Stimulated activated CD4-positive, alpha-beta T cell treated with anti-CD3 and anti-CD28 coated beads, TNF-alpha, amount 100 ng/mL, for 24 hours (primary cell): ENCODE measurements around the gene SNX9.
"Not testable (repeated sequence)": the region's sequence is repeated elsewhere in the genome, so short reads cannot be mapped to it uniquely, and the experiment has no call there.

ENCODE experiments used
- DNase-seq, 3 experiments: peaks; one replicate each; pipeline ENCODE4 v3.0.0-alpha.2; 2020; ENCODE audit warnings: low read depth in 3 of 3

Gene SNX9

DNA sequence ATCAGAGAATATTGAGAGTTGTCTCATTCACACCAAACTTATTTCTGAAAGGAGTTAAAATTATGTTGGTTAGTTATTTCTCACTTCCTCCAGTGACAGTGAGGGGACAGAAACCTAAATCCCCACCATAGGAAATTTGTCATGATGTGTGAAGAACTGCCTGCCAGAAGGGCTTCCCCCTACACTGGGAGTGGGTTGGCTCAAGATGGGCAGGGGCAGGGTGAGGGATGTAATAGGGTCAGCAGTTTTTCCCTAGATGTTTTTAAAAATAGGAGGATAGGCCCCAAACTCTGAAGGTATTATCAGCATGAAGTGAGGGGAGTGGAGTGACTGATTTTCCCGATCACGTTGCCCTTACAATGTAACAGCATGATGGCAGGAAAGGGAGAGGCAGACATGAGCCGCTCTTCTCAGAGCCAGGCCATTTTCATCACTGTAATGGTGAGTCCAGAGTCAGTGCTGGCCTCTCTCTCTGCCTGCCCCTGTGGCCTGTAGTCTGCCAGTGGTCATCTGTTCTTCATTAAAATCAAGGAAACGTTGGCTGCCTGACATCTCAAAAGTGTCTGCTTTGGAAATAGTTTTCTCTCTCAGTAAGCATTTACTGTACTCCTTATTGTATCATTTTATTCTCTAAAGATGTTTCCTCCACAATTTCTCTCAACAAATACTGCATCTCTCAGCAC is 98.8 kb downstream of the SNX9 start:
- DNase-seq: no peak

DNA sequence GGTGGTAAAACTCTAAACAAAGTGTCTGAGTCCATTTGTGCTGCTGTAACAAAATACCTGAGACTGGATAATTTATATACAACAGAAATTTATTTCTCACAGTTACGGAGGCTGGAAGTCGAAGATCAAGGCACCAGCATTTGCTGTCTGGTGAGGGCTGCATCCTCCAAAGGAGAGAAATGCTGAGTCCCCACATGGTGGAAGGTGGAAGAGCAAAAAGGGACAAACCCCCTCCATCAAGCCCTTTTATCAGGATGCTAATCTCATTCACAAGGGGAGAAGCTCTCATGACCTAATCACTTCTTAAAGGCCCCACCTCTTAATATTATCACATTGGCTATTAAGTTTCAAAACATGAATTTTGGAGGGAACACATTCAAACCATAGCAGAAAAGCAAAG is 102.7 kb downstream of the SNX9 start:
- DNase-seq: no peak

DNA sequence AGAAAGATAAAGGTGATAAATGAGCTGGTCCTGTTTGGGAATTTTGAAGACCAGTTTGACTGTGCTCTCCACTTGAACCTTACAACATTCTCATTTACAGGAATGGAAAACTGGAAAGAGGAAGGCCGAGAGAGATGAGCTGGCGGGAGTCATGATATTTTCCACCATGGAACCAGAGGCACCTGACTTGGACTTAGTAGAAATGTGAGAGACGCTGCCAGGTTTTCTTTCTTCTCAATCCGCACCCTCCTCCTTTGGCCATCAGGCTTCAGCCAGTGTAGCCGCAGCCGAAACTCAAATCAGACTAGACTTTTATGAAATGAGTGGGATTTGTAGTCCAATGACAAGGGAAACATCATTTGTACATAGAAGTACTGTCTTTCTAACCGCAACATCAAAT is 104.0 kb downstream of the SNX9 start:
- no peak for DNase-seq

DNA sequence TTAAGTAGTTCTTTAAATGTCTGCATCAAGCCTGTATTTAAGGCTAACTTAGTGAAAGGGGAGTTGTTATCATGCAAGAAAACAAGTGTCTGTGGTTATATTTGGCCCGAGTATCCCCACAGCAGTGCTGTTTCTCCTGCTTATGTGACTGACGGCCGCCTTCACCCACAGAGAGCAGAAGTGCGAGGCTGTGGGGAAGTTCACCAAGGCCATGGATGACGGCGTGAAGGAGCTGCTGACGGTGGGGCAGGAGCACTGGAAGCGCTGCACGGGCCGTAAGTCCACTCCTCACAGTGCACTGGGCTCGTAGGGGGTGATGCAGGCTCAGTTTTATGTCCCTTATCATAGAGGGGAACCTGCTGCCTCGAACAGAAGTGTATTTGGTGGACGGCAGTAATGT is 105.4 kb downstream of the SNX9 start:
- no peak for DNase-seq

DNA sequence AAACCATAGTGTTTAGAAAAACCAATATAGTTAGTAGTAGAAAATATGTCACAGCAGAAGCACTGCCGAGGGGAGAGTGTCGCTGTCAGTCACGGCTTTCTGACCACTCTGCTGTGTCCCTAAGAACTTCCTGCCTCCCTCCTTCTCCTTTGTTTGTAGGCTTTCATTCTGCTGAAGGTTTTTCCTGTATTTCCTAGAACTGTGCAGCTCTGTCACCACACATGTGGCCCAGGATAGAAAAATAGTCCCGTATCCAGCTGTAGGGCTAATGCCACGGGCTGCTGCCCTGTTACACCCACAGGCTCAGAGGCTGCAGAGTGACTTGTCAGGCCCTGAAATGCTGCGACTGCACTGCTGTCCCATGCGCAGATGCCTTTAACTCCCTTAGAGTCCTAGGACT is 106.0 kb downstream of the SNX9 start:
- DNase-seq: no peak

DNA sequence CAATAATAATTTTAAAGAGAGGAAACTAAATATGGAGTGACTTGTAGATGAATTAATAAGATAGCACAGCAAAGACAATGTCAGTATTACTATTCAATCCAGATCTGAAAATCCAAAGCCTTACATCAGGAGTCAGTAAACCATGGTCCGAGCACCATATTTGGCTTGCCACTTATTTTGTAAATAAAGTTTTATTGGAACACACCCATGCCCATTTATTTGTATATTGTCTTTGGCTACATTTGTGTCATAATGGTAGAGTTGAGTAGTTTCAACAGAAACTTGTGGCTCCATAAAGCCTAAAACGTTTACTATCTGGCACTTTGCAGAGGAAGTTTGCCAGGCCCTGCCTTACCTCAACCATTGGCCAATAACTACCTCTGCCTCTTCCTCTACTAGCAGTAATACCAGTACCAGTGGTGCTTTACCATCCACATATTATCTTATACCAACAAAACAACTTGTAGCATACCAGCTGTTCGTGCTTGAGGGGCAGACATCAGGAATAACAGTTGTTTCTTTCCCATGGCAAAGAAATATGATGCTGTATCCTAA is 106.8 kb downstream of the SNX9 start:
- DNase-seq: no peak

DNA sequence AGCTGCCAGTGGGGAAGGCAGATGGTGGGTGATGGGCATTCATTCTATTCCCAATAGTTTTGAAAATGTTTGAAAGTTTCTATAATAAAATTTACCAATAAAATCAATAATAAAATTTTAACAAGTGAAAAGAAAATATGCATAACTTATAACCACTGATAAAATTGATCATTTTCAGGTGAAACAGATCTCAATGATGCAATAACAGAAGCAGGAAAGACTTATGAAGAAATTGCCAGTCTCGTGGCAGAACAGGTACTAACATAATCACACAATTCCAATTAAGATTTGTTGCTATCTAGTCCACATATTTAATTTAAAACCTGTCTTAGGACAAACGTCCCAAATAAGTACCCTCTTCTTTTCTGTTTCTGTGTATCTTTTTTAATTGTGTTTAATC is 112.7 kb downstream of the SNX9 start:
- DNase-seq: no peak

DNA sequence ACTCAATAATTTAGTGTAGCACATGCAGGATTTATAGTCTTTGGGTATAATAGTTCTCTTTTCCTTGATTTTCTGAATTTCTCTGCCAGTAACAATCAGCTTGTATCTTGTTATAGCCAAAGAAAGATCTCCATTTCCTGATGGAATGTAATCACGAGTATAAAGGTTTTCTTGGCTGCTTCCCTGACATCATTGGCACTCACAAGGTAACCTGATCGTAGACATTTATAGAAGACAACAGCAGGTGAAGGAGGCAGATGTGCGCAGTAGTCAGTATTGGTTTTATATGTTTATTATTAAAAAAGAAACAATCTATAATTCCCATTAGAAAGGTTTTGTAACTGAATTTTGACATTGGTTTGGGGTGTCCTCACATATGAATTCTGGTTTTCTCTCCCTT is 114.3 kb downstream of the SNX9 start:
- no peak for DNase-seq

DNA sequence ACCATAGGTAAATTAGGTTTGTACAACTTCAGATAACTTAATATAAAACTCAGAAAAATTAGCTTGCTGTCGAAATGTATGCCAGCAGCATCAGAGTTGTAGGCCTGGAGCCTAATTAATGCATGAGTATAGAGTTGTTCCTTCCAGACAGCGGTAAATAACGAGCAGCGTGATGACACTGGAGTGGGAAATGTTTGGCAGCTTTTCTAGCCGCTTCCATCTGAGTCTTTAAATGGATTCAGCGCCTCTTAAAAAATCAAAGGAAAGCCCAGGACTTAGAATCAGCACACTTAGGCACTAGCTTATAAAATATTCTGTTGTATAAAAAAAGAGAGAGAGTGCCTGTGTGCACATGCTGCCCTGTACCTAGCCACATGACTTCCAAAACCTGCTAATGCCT is 114.9 kb downstream of the SNX9 start:
- DNase-seq: no peak

DNA sequence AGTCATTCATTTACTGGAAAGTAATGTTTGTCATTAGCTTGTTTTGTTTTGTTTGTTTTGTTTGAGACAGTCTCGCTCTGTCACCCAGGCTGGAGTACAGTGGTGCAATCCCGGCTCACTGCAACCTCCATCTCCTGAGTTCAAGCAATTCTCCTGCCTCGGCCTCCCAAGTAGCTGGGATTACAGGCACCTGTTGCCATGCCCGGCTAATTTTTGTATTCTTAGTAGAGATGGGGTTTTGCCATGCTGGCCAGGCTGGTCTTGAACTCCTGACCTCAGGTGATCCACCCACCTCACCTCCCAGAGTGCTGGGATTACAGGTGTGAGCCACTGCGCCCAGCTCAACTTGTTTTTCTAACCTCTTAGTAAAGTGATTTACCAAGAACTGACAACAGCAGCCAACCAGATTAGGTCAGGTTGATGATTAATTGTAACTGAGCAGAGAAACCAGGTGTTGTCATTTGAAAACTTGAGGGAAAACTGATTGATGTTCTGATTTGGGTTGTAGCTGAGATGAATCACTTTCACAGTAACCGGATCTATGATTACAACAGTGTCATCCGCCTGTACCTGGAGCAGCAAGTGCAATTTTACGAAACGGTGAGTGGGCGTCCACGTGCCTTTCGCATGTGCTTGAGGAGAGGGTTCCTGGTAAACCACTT is 117.5 kb downstream of the SNX9 start:
- DNase-seq: peak; percentile 38 to 68 (median 40)

DNA sequence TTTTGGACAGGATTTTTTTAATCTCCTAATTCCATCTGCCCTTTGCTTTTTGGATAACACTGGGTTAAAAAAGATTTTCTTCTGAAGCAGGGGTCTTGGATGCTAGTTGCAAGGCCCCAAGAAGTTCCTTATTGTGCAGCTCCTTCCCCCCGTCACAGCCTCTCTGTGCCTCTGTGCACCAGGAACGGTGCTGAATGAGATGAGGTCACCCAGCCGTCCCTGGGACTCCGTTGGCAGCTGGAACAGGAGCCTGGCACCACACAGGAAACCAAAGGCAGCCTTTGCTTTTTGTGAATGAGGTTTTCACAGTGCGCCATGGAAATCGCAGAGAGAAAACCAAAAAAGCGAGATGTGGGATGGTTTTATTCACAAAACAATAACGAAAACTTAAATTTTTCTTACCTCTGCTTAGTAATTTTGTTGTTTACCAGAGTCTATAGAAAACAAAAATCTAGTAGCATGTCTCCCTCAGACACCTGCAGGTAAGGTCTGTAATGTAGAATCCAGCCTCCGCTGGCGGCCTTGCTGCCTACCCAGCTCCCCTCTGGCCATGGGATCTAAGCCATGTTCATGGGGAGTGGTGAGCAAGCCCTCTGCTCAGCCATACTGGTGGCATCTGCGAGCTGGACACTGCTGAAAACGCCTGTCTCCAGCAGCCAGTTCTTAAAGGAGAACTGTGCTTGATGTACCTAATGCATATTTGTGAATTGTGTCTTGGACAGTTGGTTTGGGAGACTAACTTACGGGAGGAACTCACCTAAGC is 118.2 kb downstream of the SNX9 start:
- DNase-seq: no peak

DNA sequence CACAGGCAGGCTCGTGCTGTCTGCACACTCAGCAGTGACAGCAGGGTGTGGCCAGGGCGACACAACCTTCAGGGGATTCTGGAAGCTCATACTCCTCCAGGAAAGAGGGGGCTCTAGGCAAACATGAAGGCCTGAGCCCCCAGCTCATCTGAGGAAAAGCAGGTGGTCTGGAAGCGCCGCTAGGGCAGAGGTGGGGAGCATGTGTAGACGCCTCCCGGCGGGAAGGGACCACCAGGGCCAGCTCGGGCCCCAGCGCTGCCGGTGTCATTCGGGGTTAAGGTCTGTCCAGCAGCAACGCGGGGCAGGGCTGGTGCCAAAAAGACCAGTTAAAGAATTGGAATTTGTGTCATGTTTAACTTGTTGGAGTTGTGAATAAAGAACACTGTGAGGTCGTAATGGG is 119.3 kb downstream of the SNX9 start:
- DNase-seq: no peak

DNA sequence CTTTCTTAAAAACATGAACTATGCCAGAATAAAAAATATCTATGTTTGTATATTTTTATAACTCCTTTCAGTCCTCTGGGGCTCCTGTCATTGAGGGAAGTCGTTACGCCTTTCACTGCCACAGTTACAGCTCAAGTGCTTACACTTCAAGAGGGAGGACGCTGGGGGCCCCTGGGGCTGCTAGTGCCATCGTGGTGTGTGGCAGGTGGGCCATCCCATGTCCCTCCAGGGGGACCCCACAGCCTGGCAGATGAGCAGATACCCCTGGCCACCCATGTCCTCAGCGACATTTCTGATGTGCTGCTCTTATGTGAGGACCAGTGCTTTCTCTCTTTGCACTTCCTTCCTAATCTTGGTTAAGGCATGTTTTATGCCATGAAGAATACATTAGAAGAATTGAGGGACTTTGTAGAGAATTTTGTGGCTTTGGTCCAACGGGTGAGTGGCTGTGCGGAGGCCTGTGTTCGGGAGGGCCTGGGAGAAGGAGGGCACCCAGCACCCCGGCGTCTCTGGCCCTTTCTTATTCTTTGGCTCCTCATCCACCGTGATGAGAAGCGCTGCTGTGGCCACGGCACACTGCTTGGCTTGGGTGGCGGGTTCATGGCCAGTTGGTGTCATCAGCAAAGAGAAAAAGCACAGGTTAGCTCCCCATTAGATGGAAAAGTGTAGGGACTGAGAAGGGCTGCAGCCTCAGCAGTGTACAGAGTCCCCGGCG is 120.4 kb downstream of the SNX9 start:
- DNase-seq: no peak

DNA sequence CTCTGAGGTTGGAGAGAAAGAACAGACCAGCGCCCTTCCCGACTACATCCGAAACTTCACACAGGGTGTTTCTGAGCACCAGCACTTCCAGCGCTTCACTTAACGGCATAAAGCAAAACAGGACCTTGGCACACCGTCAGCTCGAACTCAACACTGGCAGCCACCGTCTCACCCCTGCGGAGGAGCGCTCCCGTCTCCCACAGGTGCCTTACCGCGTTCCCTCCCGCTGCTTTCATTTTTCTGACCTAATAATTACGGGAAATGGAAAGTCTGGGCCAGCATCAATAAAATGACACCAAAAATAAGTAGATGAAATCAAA is 120.9 kb downstream of the SNX9 start:
- no peak for DNase-seq

DNA sequence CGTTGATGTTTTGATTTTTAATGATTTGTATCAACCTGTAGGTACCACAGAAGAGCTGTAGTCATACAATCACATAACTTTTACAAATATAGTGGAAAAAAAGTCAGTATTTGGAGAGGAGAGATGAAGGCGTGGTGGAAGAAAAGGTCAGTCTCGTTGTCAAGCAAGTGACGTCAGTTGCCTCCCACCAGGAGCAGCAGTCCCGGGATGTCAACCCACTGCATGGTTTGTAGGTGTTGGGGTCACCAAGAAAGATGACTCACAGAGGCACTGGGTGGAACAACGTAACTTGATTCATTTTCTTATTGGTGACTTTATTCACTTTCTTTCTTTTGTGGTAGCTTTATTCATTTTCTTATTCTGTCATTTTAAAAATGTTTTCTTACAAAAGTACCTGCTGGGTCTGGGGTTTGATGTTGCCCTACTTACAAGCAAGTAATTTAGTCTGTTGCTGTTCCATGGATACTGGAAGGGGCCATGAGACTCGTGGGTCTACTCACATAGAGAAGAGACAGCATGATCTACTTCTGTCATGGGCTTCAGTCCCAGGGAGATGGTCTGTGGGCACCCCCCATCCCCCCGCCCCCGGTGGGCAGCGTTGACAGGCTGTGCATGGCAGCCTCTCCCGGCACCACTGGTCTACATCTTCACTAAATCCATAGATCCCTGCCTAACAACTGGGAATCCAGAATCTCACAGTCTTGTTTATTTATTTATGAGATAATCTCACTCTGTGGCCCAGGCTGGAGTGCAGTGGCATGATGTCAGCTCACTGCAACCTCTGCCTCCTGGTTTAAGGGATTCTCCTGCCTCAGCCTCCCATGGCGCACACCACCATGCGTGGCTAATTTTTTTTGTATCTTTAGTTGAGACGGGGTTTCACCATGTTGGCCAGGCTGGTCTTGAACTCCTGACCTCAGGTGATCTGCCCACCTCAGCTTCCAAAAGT is 122.2 kb downstream of the SNX9 start:
- DNase-seq: peak in 2 of 3 experiments; percentile 25 to 55

DNA sequence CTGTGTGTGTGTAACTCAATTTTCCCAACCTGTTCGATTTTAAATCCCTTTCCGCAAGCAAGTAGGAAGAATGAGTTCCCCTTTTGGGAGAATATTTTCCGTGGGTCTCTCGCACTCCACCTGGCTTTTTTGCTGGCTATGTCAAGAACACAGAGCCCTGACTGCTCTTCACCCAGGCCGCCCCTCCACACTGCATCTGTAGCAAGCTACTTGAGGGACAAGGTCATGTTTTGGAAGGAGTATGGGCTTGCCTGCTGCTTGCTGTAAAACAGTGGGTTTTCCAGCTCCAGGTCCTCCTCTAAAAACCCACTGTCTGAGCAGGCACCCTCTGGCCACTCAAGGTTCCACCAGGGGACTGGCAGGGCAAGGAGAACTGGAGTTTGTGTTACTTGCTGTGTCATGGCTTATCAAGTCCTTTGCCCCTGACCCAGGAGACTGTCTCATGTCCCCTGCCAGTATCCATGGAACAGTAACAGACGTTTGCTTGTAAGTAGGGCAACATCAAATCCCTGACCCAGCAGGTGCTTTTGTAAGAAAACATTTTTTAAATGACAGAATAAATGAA is 123.1 kb downstream of the SNX9 start:
- no peak for DNase-seq

DNA sequence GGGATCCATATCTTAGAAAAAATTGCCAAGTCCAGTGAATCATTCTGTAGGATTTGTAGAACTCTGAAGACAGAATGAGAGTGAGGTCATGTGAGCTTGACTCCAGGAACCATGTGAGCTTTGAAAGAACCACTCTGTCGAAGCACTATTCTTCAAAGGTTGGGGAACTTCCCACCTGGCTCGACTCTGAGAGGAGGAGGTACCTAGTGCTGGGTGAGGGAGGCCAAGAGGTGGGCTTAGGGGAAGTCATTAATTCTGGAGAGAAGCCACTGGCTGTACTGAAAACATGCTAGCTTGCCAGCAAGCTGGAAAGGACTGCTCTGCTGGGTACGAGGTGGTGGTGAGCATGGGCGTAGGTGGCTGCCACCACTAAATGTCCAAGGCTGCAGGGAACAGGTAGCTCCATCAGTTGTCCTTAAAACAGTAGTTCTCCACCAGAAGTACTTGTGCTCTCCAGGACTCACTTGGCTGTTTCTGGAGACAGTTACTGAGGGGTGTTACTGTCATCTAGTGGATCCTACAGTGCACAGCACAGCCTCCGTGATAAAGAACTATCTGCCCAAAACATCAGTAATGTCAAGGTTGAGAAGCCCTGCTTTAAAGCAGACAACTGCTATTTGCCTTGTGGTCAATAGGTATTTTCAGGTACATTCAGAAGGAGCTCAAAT is 124.0 kb downstream of the SNX9 start:
- DNase-seq: no peak

DNA sequence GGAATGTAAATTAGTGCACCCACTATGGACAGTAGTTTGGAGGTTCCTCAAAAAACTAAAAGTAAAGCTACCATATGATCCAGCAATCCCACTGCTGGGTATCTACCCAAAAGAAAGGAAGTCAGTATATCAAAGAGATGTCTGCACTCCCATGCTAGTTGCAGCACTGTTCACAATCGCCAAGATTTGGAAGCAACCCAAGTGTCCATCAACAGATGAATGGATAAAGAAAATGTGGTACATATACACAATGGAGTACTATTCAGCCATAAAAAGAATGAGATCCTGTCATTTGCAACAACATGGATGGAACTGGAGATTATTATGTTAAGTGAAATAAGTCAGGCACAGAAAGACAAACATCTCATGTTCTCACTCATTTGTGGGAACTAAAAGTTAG is 127.9 kb downstream of the SNX9 start:
- DNase-seq: not testable (repeated sequence)

DNA sequence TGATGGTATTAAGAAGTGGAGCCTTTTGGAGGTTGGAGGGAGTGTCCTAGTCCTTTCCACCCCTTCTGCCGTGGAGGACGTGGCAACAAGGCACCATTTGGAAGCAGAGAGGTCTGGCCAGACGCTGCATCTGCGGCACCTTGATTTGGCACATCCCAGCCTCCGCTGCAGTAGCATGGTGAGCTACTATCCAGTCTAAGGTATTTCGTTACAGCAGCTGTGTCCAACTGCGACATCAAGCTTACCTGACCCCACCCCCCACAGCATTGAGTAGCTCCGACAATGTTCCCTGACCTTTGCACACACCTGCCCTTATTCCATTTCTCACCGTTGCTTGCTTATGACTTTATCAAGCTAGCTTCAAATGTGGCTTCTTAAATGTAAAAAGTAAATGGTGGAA is 128.8 kb downstream of the SNX9 start:
- no peak for DNase-seq

DNA sequence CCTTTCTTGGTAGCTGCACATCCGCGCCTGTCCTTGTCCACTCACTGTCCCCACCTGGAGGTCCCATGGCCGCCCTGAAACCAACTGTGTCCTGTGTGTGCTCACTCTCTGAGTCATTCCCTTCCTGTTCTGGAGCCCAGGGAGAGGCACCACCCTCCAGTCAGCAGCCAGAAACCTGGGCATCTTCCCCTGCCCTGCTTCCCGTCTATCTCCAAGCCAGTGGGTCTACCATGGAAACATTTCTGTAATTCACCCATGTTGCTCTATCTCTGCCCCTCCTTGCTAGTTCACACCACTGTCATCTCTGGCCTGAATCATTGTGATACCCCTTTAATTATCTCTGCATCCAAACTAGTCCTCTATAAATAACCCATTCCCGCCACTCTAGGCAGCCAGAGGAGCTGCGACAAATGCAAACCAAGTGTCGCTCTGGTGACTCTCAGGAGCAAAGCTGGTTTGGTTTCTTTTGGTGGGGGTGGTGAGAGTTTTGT is 129.9 kb downstream of the SNX9 start:
- no peak for DNase-seq
